GM12874 (cell line): ENCODE results near the gene TESMIN.

ENCODE experiments used
- CTCF ChIP-seq: IDR thresholded peaks from 2 replicates; pipeline ENCODE4 v1.5.1; 2011; ENCODE audit warnings: low read depth, mild to moderate bottlenecking, control low read depth, low read length, moderate library complexity; ENCODE audit not compliant: insufficient read depth

Gene TESMIN

GRCh38 chr11:68751331-68751856 is at the start of gene TESMIN:
Gene TESMIN, minus strand, starts transcription at chr11:68751520. Its CDS starts 860 bp downstream, at chr11:68750660.
- TF ChIP-seq CTCF, result no peak

GRCh38 chr11:68798221-68798813 is 47.0 kb upstream of the TESMIN start:
- peak; percentile 86 for TF ChIP-seq CTCF

GRCh38 chr11:68796801-68797200 is 45.5 kb upstream of the TESMIN start:
- no peak for TF ChIP-seq CTCF

GRCh38 chr11:68792400-68792966 is 41.2 kb upstream of the TESMIN start:
- no peak for TF ChIP-seq CTCF

GRCh38 chr11:68784653-68785052 is 33.3 kb upstream of the TESMIN start:
- no peak for TF ChIP-seq CTCF

GRCh38 chr11:68783216-68783821 is 32.0 kb upstream of the TESMIN start:
- TF ChIP-seq CTCF, result no peak

- no peak for TF ChIP-seq CTCF
These were observed 31.4 kb upstream of the TESMIN start for GRCh38 chr11:68782711-68783110.
